IPS-18a (cell line): ENCODE measurements around the gene DCAF15.

Experiments used
- H3K27ac ChIP-seq: one replicate; pipeline ENCODE4 v1.5.1; 2013; ENCODE audit warnings: low read length
- H3K27me3 ChIP-seq: one replicate; pipeline ENCODE4 v1.6.1; 2013; ENCODE audit warnings: mild to moderate bottlenecking, low read length; ENCODE audit not compliant: control insufficient read depth, insufficient read depth
- H3K36me3 ChIP-seq: one replicate; pipeline ENCODE4 v1.6.1; 2013; ENCODE audit warnings: low read depth, low read length; ENCODE audit not compliant: control insufficient read depth
- H3K4me1 ChIP-seq: one replicate; pipeline ENCODE4 v1.6.1; 2013; ENCODE audit warnings: low read depth, low read length; ENCODE audit not compliant: control insufficient read depth
- H3K4me3 ChIP-seq: one replicate; pipeline ENCODE4 v1.5.1; 2013; ENCODE audit warnings: low read length
- H3K9ac ChIP-seq: one replicate; pipeline ENCODE4 v1.6.1; 2013; ENCODE audit warnings: mild to moderate bottlenecking, low read length, moderate library complexity
- H3K9me3 ChIP-seq: one replicate; pipeline ENCODE4 v1.6.1; 2013; ENCODE audit warnings: low read depth, low read length; ENCODE audit not compliant: control insufficient read depth

DCAF15 gene

DNA sequence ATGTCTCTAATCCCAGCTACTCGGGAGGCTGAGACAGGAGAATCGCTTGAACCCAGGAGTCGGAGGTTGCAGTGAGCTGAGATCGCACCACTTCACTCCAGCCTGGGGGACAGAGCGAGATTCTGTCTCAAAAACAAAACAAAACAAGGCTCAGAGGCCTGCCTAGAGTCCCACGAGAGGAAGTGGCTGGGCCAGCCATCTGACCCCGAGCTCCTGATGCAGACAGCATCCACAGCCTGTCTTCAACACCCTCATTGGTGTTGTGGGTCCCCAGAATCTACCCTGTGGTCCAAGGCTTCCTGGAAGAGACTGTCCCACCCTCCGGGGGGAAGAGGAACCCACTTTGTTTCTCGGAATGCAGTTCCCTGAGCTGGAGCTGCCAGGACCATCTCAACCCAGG lies 29.2 kb downstream of the DCAF15 start:
- H3K9ac ChIP-seq, result no peak overlapping the region
- no peak overlapping the region for H3K27ac ChIP-seq
- peaks cover 19% of the 10 kb centered on the region for H3K4me1 ChIP-seq

GRCh38 chr19:13981988-13982501 lies 29.7 kb downstream of the DCAF15 start:
- no peaks in the 10 kb centered on the region for H3K36me3 ChIP-seq
- peaks cover 23% of the 10 kb centered on the region for H3K4me1 ChIP-seq
- no peaks in the 10 kb centered on the region for H3K9me3 ChIP-seq
- H3K4me3 ChIP-seq, result no peak overlapping the region
- H3K9ac ChIP-seq, result no peak overlapping the region
- no peak overlapping the region for H3K27ac ChIP-seq
- no peaks in the 10 kb centered on the region for H3K27me3 ChIP-seq

More for the DNA sequence above, 29.2 kb downstream of the DCAF15 start:
- Histone ChIP-seq H3K27me3 (no peaks in the 10 kb centered on the region), H3K36me3 (no peaks in the 10 kb centered on the region), H3K4me3 (no peak overlapping the region), H3K9me3 (no peaks in the 10 kb centered on the region)

- no peak overlapping the region for H3K9ac ChIP-seq
- H3K27ac ChIP-seq, result no peak overlapping the region
- H3K4me1 ChIP-seq, result peaks cover 30% of the 10 kb centered on the region
- H3K27me3 ChIP-seq, result no peaks in the 10 kb centered on the region
- no peak overlapping the region for H3K4me3 ChIP-seq
- H3K9me3 ChIP-seq, result no peaks in the 10 kb centered on the region
- H3K36me3 ChIP-seq, result no peaks in the 10 kb centered on the region
These were observed 30.5 kb downstream of the DCAF15 start for GRCh38 chr19:13982773-13983172.

- no peaks in the 10 kb centered on the region for H3K27me3 ChIP-seq
- H3K9me3 ChIP-seq, result no peaks in the 10 kb centered on the region
- H3K27ac ChIP-seq, result no peak overlapping the region
- H3K36me3 ChIP-seq, result no peaks in the 10 kb centered on the region
- no peak overlapping the region for H3K9ac ChIP-seq
- no peak overlapping the region for H3K4me3 ChIP-seq
- peaks cover 27% of the 10 kb centered on the region for H3K4me1 ChIP-seq
These were observed 31.0 kb downstream of the DCAF15 start for GRCh38 chr19:13983213-13983889.

DNA sequence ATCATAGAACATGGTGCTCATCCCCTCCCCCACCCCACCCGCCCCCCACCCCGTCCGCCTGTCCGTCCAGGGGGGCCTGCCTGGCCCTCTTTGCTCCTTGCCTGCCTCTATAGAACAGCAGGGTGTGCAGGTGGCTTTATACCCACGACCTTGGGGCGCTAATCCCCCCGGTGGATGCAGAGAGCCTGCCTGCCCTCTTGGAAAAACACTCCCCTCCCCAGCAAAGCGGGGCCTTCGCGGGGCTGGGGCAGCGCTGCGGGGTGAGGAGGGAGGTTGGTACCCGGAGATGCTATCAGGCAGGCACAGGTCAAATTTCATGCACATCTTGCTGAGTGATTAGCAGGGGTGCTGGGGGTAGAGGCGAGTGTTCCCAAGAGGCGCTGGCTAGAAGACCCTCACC lies 31.9 kb downstream of the DCAF15 start:
- no peaks in the 10 kb centered on the region for H3K36me3 ChIP-seq
- no peak overlapping the region for H3K4me3 ChIP-seq
- H3K27ac ChIP-seq, result no peak overlapping the region
- H3K9me3 ChIP-seq, result no peaks in the 10 kb centered on the region
- H3K4me1 ChIP-seq, result peaks cover 27% of the 10 kb centered on the region
- no peak overlapping the region for H3K9ac ChIP-seq
- no peaks in the 10 kb centered on the region for H3K27me3 ChIP-seq

DNA sequence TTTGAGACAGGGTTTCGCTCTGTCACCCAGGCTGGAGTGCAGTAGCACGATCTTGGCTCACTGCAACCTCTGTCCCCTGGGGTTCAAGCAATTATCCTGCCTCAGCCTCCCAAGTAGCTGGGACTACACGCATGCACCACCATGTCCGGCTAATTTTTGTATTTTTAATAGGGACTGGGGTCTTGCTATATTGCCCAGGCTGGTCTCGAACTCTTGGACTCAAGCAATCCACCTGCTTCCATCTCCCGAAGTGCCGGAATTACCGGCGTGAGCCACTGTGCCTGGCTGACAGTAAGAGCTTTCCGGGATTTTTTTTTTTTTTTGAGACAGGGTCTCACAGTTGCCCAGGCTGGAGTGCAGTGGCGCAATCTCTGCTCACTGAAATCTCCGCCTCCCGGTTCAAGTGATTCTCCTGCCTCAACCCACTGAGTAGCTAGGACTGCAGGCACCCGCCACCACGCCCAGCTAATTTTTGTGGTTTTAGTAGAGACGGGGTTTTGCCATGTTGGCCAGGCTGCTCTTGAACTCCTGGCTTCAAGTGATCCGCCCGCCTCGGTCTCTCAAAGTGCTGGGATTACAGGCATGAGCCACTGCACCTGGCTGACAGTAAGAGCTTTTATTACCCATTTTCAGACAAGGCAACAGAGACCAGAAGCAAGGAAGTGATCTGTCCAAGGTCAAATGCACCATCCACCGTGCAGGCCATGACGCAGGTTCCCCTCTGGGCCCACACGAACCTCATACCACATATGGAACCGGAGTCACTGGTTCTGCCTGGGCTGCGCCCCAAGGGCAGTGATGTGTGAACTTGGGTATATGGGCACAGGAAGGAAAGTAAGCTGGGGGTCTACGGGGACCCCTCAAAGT lies 32.8 kb downstream of the DCAF15 start:
- H3K36me3 ChIP-seq, result no peaks in the 10 kb centered on the region
- H3K27ac ChIP-seq, result peak overlapping the region; percentile 80
- H3K4me1 ChIP-seq, result peaks cover 27% of the 10 kb centered on the region
- H3K9ac ChIP-seq, result peak overlapping the region; percentile 52
- no peaks in the 10 kb centered on the region for H3K9me3 ChIP-seq
- no peaks in the 10 kb centered on the region for H3K27me3 ChIP-seq
- no peak overlapping the region for H3K4me3 ChIP-seq

DNA sequence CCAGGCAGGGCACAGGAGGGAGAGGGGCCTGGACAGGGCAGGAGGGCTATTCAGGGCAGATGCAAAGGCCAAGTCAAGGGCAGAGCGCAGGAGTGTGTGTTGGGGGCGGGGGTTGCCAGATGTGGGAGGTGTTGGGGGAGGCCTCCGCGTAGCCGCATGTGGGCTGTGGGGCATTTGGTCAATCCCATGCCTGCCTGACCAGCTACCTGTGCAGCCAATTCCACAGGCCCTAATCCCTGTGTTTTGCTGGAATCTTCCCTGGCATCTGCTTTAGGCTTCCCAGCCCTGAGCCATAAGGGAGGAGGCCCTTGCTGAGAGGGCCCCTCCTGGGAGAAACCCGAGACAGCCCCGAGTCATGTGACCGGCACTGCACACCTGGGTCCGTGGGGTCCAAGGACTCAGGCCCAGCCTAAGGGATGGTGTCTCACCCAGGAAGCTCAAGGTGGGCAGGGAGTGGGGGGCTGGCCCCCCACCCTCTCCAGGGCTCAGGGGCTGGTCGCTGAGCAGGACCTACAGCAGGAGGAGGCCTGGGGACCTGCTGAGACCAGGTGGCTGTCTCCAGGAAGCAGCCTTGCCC lies 33.5 kb downstream of the DCAF15 start:
- Histone ChIP-seq H3K27me3 (no peaks in the 10 kb centered on the region), H3K27ac (peak overlapping the region; percentile 80), H3K9ac (peak overlapping the region; percentile 52), H3K4me1 (peaks cover 27% of the 10 kb centered on the region), H3K9me3 (no peaks in the 10 kb centered on the region), H3K4me3 (peak overlapping the region; percentile 39), H3K36me3 (no peaks in the 10 kb centered on the region)

GRCh38 chr19:13986348-13986904 lies 34.1 kb downstream of the DCAF15 start:
- H3K27ac ChIP-seq, result peak overlapping the region; percentile 80
- peak overlapping the region; percentile 39 for H3K4me3 ChIP-seq
- H3K27me3 ChIP-seq, result no peaks in the 10 kb centered on the region
- H3K36me3 ChIP-seq, result no peaks in the 10 kb centered on the region
- H3K9me3 ChIP-seq, result no peaks in the 10 kb centered on the region
- H3K9ac ChIP-seq, result peak overlapping the region; percentile 52
- H3K4me1 ChIP-seq, result peaks cover 27% of the 10 kb centered on the region

DNA sequence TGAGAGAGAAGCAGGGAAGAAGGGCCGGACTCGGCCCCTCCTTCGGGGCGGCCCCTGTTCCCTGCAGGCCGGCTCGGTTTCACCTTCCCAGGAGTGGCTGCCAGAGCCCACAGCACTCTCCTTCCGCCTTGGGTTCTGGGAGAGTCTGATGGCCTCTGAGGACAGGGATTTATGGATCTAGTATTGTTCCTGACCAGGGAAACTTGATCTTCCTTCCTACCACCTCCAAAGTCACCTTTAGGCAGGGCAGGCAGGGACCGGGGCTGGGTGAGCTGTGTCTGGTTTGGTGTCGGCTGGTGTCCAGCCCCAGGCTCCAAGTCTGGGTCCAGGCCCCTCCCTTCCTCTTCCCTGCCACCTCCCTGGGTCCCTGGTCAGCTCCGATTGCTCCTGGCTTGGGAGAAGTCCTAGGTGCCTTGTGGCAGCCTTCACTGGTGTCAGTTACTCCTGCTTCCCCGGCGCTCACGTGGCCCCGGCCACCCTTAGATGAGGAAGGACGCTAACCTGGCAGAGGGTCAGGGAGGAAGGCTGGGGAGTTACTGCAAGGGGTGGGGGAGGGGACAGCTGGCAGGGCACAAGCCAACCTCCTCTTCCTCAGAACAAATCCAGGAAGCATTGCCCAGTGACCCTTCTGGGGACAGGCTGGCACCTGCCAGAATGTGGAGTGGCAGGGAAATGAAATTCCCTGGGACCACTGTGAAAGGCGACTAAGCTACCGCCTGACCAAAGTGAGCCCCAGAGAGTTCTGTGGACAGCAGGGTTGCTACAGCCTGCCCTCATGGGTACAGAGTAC lies 35.0 kb downstream of the DCAF15 start:
- H3K4me3 ChIP-seq, result no peak overlapping the region
- no peaks in the 10 kb centered on the region for H3K36me3 ChIP-seq
- H3K27me3 ChIP-seq, result no peaks in the 10 kb centered on the region
- H3K9ac ChIP-seq, result peak overlapping the region; percentile 52
- H3K9me3 ChIP-seq, result no peaks in the 10 kb centered on the region
- H3K4me1 ChIP-seq, result peaks cover 27% of the 10 kb centered on the region
- H3K27ac ChIP-seq, result peak overlapping the region; percentile 47

DNA sequence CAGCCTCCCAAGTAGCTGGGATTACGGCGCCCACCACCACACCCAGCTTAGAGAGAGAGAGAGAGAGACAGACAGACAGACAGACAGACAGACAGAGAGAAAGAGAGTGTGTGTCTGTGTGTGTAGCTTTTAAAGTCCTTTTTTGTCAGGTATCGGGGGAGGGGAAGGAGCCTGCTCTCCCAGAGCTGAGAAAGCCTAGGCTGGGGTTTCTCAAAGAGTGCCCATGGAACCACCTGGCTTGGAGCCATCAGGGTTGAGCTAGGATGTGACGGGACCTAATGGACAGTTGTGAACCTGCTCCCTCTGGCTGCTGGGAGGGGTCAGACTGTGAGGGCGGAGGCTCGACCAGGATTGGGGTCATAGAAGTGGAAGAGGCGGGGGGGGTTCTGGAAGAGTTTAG lies 37.2 kb downstream of the DCAF15 start:
- H3K27me3 ChIP-seq, result no peaks in the 10 kb centered on the region
- H3K36me3 ChIP-seq, result no peaks in the 10 kb centered on the region
- no peak overlapping the region for H3K27ac ChIP-seq
- H3K9me3 ChIP-seq, result no peaks in the 10 kb centered on the region
- H3K4me3 ChIP-seq, result no peak overlapping the region
- peaks cover 22% of the 10 kb centered on the region for H3K4me1 ChIP-seq
- no peak overlapping the region for H3K9ac ChIP-seq

GRCh38 chr19:13990085-13990484 lies 37.8 kb downstream of the DCAF15 start:
- no peak overlapping the region for H3K4me3 ChIP-seq
- no peaks in the 10 kb centered on the region for H3K9me3 ChIP-seq
- peaks cover 22% of the 10 kb centered on the region for H3K4me1 ChIP-seq
- H3K27ac ChIP-seq, result no peak overlapping the region
- no peak overlapping the region for H3K9ac ChIP-seq
- no peaks in the 10 kb centered on the region for H3K27me3 ChIP-seq
- H3K36me3 ChIP-seq, result no peaks in the 10 kb centered on the region
